Activated CD4-positive, alpha-beta memory T cell treated with anti-CD3 and anti-CD28 coated beads for 36 hours (primary cell): ENCODE data around the gene PIGU. TPM values are rescaled to one million over a fixed set of nuclear protein-coding genes. Genes with fewer than 3 reads are reported as not detected.

ENCODE experiments used
- CTCF ChIA-PET: fragments of 350-600 bp; sonication (Branson Sonifier 250); formaldehyde crosslinking; loops from one replicate; lab custom pipeline; 2021; ENCODE audit warnings: antibody characterized with exemption, inconsistent platforms; lab: Charles Lee
- POLR2A ChIA-PET: fragments of 350-600 bp; sonication (Branson Sonifier 250); formaldehyde crosslinking; loops from one replicate; lab custom pipeline; 2021; ENCODE audit warnings: antibody characterized with exemption; lab: Charles Lee
- DNase-seq: peaks from one replicate; pipeline ENCODE4 v3.0.0-alpha.2; 2020
- H3K27ac Mint-ChIP-seq: one replicate; pipeline ENCODE4 v1.8.0; 2021; ENCODE audit warnings: mixed read lengths
- H3K27me3 Mint-ChIP-seq: one replicate; pipeline ENCODE4 v1.8.0; 2021; ENCODE audit warnings: mixed read lengths
- H3K36me3 Mint-ChIP-seq: one replicate; pipeline ENCODE4 v1.8.0; 2021; ENCODE audit warnings: mixed read lengths
- H3K4me1 Mint-ChIP-seq: one replicate; pipeline ENCODE4 v1.8.0; 2021; ENCODE audit warnings: low read depth, mixed read lengths
- H3K4me3 Mint-ChIP-seq: one replicate; pipeline ENCODE4 v1.8.0; 2021; ENCODE audit warnings: mild to moderate bottlenecking, mixed read lengths
- H3K9me3 Mint-ChIP-seq: one replicate; pipeline ENCODE4 v1.8.0; 2021; ENCODE audit warnings: mixed read lengths
- intact Hi-C: fragments of 100-400 bp; cut with micrococcal nuclease; formaldehyde crosslinking; loops from one replicate; pipeline ENCODE4 v1.15.1; 2023
- total RNA-seq, 2 experiments: library from RNA; stranded (reverse); gene quantifications; one replicate each; pipeline ENCODE4 v1.2.3, GENCODE V29; 2021

The PIGU gene
- total RNA-seq, 2 experiments from 2014 or later = 19.0 to 21.3 TPM

DNA sequence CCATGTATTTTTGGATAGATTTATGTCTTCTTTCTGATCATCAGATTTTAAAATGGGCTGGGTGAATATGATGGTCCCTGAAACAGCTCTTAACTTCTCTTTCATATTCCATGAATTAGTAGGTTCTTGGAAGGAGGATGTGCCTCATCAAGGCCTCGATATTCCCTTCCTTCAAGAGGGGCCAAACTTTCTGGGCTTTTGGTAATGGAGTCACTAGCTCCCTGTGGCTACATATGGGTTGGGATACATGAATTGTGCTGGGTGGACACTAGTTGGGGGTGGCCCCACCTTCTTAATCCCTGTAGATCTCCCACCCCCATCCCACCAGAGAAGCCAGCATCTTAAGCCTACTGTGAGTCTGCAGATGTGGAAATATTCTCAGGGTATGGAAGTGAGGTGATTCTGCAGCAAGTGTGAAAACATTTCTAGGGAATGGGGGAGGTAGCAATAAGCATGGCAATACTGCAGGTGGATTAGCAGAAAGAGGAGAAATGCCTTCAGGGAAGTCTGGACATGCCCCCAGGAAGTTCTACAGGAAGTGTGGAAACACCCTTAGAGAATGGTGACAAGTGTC is 29.5 kb upstream of the PIGU start:
- Mint-ChIP-seq H3K4me3 (no peak overlapping the region), H3K4me1 (peaks cover 24% of the 10 kb centered on the region), H3K36me3 (no peaks in the 10 kb centered on the region), H3K27ac (no peak overlapping the region), H3K9me3 (no peaks in the 10 kb centered on the region), H3K27me3 (no peaks in the 10 kb centered on the region)
- intact Hi-C loops = no loop called here
- DNase-seq = no peak
- CTCF ChIA-PET = interaction anchor here (0.8 to 11.3 kb wide), 5 partner anchors 29 to 165 kb away, joined by 3 to 138 read pairs (median 3); partner anchors contain the start of gene PIGU
- POLR2A ChIA-PET = no interaction called here

GRCh38 chr20:34705397-34706301 is 28.8 kb upstream of the PIGU start:
- peak; percentile 44 for DNase-seq
- no peak overlapping the region for H3K27ac Mint-ChIP-seq
- ChIA-PET CTCF (interaction anchor here (0.8 to 11.3 kb wide), 6 partner anchors 28 to 393 kb away, joined by 3 to 138 read pairs (median 4); partner anchors contain the start of gene PIGU), POLR2A (interaction anchor here (0.9 kb wide), 1 partner anchor 24 kb away, joined by 4 read pairs; no protein-coding TSS in a partner anchor)
- no peaks in the 10 kb centered on the region for H3K27me3 Mint-ChIP-seq
- H3K9me3 Mint-ChIP-seq = no peaks in the 10 kb centered on the region
- intact Hi-C loops = no loop called here
- peak overlapping the region; percentile 50 for H3K4me3 Mint-ChIP-seq
- peaks cover 23% of the 10 kb centered on the region for H3K4me1 Mint-ChIP-seq
- no peaks in the 10 kb centered on the region for H3K36me3 Mint-ChIP-seq

DNA sequence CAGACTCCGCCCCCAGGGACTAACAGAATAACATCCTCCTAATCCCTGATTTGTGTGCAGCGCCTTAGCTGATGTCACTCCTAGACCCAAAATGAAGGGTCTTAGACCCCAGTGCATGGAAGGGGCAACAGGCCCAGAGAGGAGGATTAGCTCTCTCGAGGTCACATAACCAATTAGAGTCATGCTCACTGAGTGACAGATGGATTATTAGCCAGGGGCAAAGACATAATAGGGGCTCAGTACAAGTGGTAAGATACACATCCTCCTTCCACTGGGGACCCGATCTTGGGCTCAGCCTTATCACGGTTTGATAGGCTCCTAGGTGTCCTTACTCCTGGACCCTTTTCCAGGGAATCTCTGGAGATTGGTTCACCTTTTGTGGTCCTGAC is 28.1 kb upstream of the PIGU start:
- Mint-ChIP-seq H3K36me3 (no peaks in the 10 kb centered on the region), H3K4me3 (peak overlapping the region; percentile 77), H3K9me3 (no peaks in the 10 kb centered on the region), H3K4me1 (peaks cover 17% of the 10 kb centered on the region), H3K27me3 (no peaks in the 10 kb centered on the region), H3K27ac (no peak overlapping the region)
- no peak for DNase-seq
- POLR2A ChIA-PET = interaction anchor here (0.9 kb wide), 1 partner anchor 23 kb away, joined by 4 read pairs; no protein-coding TSS in a partner anchor
- intact Hi-C loops = no loop called here
- CTCF ChIA-PET = interaction anchor here (1.0 to 11.3 kb wide), 4 partner anchors 29 to 392 kb away, joined by 3 to 138 read pairs (median 4); no protein-coding TSS in a partner anchor

GRCh38 chr20:34704177-34705007 is 27.5 kb upstream of the PIGU start, which contains the start of gene TP53INP2:
TP53INP2 (plus strand) TSS chr20:34704344; CDS start chr20:34708740, 4,396 bp downstream.
- ChIA-PET CTCF (interaction anchor here (0.6 to 11.3 kb wide), 5 partner anchors 18 to 392 kb away, joined by 3 to 138 read pairs (median 5); no protein-coding TSS in a partner anchor), POLR2A (interaction anchor here (0.6 to 1.3 kb wide), 4 partner anchors 27 to 187 kb away, joined by 3 to 5 read pairs (median 4); partner anchors contain the start of gene PIGU)
- Mint-ChIP-seq H3K27me3 (no peaks in the 10 kb centered on the region), H3K36me3 (no peaks in the 10 kb centered on the region), H3K27ac (peak within 1 kb of the TSS; percentile 63), H3K4me1 (peaks cover 17% of the 10 kb centered on the region), H3K4me3 (peak within 1 kb of the TSS; percentile 82), H3K9me3 (no peaks in the 10 kb centered on the region)
- intact Hi-C loops = loop anchor here (1.0 kb wide), 2 partner anchors 27 to 146 kb away; partner anchors contain the start of genes MAP1LC3A and PIGU
- peak; percentile 89 for DNase-seq

DNA sequence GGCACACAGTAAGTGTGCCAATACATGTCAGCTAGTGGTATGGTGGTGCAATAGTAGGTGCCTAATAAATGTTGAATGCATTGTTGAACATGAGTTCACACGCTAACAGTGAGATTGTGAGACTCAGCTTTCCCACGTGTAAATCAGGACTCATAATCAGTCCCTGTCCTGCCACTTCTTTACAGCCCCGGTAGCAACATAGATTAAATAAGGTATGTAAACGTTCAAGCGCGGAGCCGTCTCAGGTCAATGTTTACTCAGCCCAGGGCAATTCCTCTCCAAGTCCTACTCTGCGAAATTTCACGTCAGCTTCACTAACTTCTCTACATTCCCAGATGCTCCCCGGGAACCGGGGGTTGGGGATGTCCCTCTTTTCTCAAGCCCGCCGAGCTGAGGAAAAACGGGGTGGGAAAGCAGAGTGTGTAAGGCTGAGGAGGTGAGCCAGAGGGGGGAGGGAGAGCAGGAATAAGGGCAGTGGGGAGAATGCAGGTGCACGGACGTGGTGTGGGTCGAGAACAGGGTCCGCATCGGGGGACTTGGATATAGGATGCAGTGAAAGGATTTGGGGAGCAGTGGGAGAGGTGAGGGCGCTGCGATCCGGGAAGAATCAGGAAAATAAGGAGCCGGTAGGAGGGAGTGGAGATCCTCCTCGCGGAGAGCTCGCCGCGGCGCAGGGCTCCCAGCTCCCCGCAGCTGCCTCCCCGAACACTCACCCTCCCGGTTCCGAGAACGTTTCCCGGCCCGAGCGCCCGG is 26.7 kb upstream of the PIGU start:
- DNase-seq = peak; percentile 18
- peaks cover 15% of the 10 kb centered on the region for H3K4me1 Mint-ChIP-seq
- H3K27ac Mint-ChIP-seq = peak overlapping the region; percentile 33
- intact Hi-C loops = loop anchor here (1.0 kb wide), 2 partner anchors 26 to 145 kb away; partner anchors contain the start of genes MAP1LC3A and PIGU
- no peaks in the 10 kb centered on the region for H3K36me3 Mint-ChIP-seq
- H3K4me3 Mint-ChIP-seq = peak overlapping the region; percentile 82
- H3K9me3 Mint-ChIP-seq = no peaks in the 10 kb centered on the region
- POLR2A ChIA-PET = interaction anchor here (0.6 to 1.3 kb wide), 5 partner anchors 26 to 753 kb away, joined by 3 to 5 read pairs (median 3); partner anchors contain the start of gene PIGU
- H3K27me3 Mint-ChIP-seq = no peaks in the 10 kb centered on the region
- CTCF ChIA-PET = interaction anchor here (0.6 to 11.3 kb wide), 8 partner anchors 13 to 391 kb away, joined by 3 to 138 read pairs (median 4); no protein-coding TSS in a partner anchor

GRCh38 chr20:34703061-34703423 is 26.1 kb upstream of the PIGU start:
- intact Hi-C loops = no loop called here
- ChIA-PET POLR2A (interaction anchor here (0.6 kb wide), 1 partner anchor 753 kb away, joined by 3 read pairs; no protein-coding TSS in a partner anchor), CTCF (interaction anchor here (0.7 to 11.3 kb wide), 5 partner anchors 14 to 390 kb away, joined by 3 to 138 read pairs (median 3); no protein-coding TSS in a partner anchor)
- H3K9me3 Mint-ChIP-seq = no peaks in the 10 kb centered on the region
- peaks cover 15% of the 10 kb centered on the region for H3K4me1 Mint-ChIP-seq
- no peaks in the 10 kb centered on the region for H3K36me3 Mint-ChIP-seq
- H3K27me3 Mint-ChIP-seq = no peaks in the 10 kb centered on the region
- H3K27ac Mint-ChIP-seq = no peak overlapping the region
- H3K4me3 Mint-ChIP-seq = peak overlapping the region; percentile 82
- no peak for DNase-seq

GRCh38 chr20:34701405-34702085 is 24.7 kb upstream of the PIGU start:
- Mint-ChIP-seq H3K36me3 (no peaks in the 10 kb centered on the region), H3K9me3 (no peaks in the 10 kb centered on the region), H3K27me3 (no peaks in the 10 kb centered on the region), H3K4me1 (peaks cover 15% of the 10 kb centered on the region), H3K4me3 (no peak overlapping the region), H3K27ac (no peak overlapping the region)
- ChIA-PET POLR2A (no interaction called here), CTCF (interaction anchor here (3.1 kb wide), 1 partner anchor 389 kb away, joined by 17 read pairs; no protein-coding TSS in a partner anchor)
- intact Hi-C loops = no loop called here
- no peak for DNase-seq

DNA sequence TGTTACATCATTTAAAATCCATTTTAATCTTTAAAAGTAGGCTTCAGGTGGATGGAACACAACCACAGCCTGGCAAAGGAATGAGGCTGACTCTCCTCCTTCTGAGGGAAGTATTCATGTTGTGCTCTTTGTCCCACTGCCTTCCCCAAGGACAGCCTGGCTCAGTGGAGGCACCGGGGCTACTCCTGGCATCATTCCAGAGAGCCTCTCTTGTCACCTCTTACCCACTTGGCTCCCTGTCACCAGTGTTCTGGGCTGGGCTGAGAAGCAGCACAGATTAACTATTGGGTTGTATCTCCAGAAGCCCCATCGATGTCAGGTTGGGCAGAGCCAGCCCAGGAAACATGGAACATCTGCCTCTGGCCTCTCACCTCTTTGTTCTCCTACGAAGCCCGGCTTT is 16.5 kb upstream of the PIGU start:
- no peak overlapping the region for H3K4me3 Mint-ChIP-seq
- H3K27ac Mint-ChIP-seq = no peak overlapping the region
- intact Hi-C loops = no loop called here
- H3K27me3 Mint-ChIP-seq = no peaks in the 10 kb centered on the region
- DNase-seq = no peak
- H3K4me1 Mint-ChIP-seq = no peaks in the 10 kb centered on the region
- H3K9me3 Mint-ChIP-seq = no peaks in the 10 kb centered on the region
- no peaks in the 10 kb centered on the region for H3K36me3 Mint-ChIP-seq
- POLR2A ChIA-PET = interaction anchor here (0.6 kb wide), 1 partner anchor 31 kb away, joined by 3 read pairs; no protein-coding TSS in a partner anchor
- CTCF ChIA-PET = no interaction called here

GRCh38 chr20:34691838-34692237 is 14.9 kb upstream of the PIGU start:
- H3K9me3 Mint-ChIP-seq = no peaks in the 10 kb centered on the region

GRCh38 chr20:34689486-34689885 is 12.6 kb upstream of the PIGU start:
- no peak overlapping the region for H3K4me3 Mint-ChIP-seq
- POLR2A ChIA-PET = no interaction called here
- no peaks in the 10 kb centered on the region for H3K4me1 Mint-ChIP-seq
- CTCF ChIA-PET = interaction anchor here (1.2 kb wide), 1 partner anchor 18 kb away, joined by 3 read pairs; no protein-coding TSS in a partner anchor
- H3K36me3 Mint-ChIP-seq = no peaks in the 10 kb centered on the region
- H3K27me3 Mint-ChIP-seq = no peaks in the 10 kb centered on the region
- H3K27ac Mint-ChIP-seq = no peak overlapping the region
- no peak for DNase-seq
- H3K9me3 Mint-ChIP-seq = no peaks in the 10 kb centered on the region
- intact Hi-C loops = no loop called here

More at GRCh38 chr20:34691838-34692237, 14.9 kb upstream of the PIGU start:
- intact Hi-C loops = no loop called here
- H3K27ac Mint-ChIP-seq = no peak overlapping the region
- no peak for DNase-seq
- no peak overlapping the region for H3K4me3 Mint-ChIP-seq
- POLR2A ChIA-PET = no interaction called here
- no peaks in the 10 kb centered on the region for H3K27me3 Mint-ChIP-seq
- CTCF ChIA-PET = no interaction called here
- no peaks in the 10 kb centered on the region for H3K4me1 Mint-ChIP-seq
- H3K36me3 Mint-ChIP-seq = no peaks in the 10 kb centered on the region
